Measurements from ENCODE around the gene PRDM11. TPM values are rescaled to one million over a fixed set of nuclear protein-coding genes. Genes with fewer than 3 reads are reported as not detected.
"Not testable (repeated sequence)": the region's sequence is repeated elsewhere in the genome, so short reads cannot be mapped to it uniquely, and the experiment has no call there.

Gene PRDM11
- total RNA-seq, 2 donors from 2014 or later = 4.4 to 7.9 TPM

- DNase-seq (no peak), ATAC-seq (no peak)
- TF ChIP-seq POLR2A (IDR thresholded peaks at IDR 0.05) = no peak
- TF ChIP-seq CTCF (IDR thresholded peaks at IDR 0.05) = no peak
- Histone ChIP-seq H3K9me3 (no peaks in the 10 kb centered on the region), H3K4me3 (no peak overlapping the region), H3K27me3 (no peaks in the 10 kb centered on the region), H3K27ac (no peak overlapping the region), H3K36me3 (replicated peaks in 1 of 2; ENCODE audit: insufficient read depth in 1 of 2, low read depth in 2 of 2) (no peaks in the 10 kb centered on the region), H3K4me1 (no peaks in the 10 kb centered on the region)
- 69 to 71% methylated on average over 12 to 14 of the region's 14 CpGs for WGBS, 2 donors
- intact Hi-C loops (cut with DNase I) = loop anchor here (5.0 kb wide), 2 partner anchors 181 to 184 kb away; no protein-coding TSS in a partner anchor
These were observed 38.1 kb upstream of the PRDM11 start for GRCh38 chr11:45108070-45109064.

GRCh38 chr11:45109400-45109799, 37.0 kb upstream of the PRDM11 start:
- no peak overlapping the region for H3K27ac ChIP-seq
- no peaks in the 10 kb centered on the region for H3K4me1 ChIP-seq
- intact Hi-C loops (cut with DNase I) = loop anchor here (5.0 kb wide), 2 partner anchors 182 to 183 kb away; no protein-coding TSS in a partner anchor
- no peaks in the 10 kb centered on the region for H3K27me3 ChIP-seq
- TF ChIP-seq POLR2A (IDR thresholded peaks at IDR 0.05) = no peak
- TF ChIP-seq CTCF (IDR thresholded peaks at IDR 0.05) = no peak
- ATAC-seq (no peak), DNase-seq (no peak)
- H3K4me3 ChIP-seq = no peak overlapping the region
- no peaks in the 10 kb centered on the region for H3K9me3 ChIP-seq
- WGBS, 2 donors = 45 to 54% methylated on average over 3 of the region's 3 CpGs
- no peaks in the 10 kb centered on the region for H3K36me3 ChIP-seq (replicated peaks in 1 of 2; ENCODE audit: insufficient read depth in 1 of 2, low read depth in 2 of 2)

- Histone ChIP-seq H3K4me3 (no peak overlapping the region), H3K27ac (no peak overlapping the region), H3K4me1 (no peaks in the 10 kb centered on the region), H3K9me3 (no peaks in the 10 kb centered on the region), H3K27me3 (no peaks in the 10 kb centered on the region), H3K36me3 (replicated peaks in 1 of 2; ENCODE audit: insufficient read depth in 1 of 2, low read depth in 2 of 2) (no peaks in the 10 kb centered on the region)
- TF ChIP-seq CTCF (IDR thresholded peaks at IDR 0.05) (peak; percentile 70 to 87 (median 75)), POLR2A (IDR thresholded peaks at IDR 0.05) (no peak)
- intact Hi-C loops (cut with DNase I) = loop anchor here (5.0 kb wide), 1 partner anchor 222 kb away; no protein-coding TSS in a partner anchor
- WGBS, 2 donors = 2 to 4% methylated on average over 9 to 10 of the region's 10 CpGs
- DNase-seq = peak; percentile 36 to 70 (median 59)
- ATAC-seq = peak; percentile 60
These were observed 35.9 kb upstream of the PRDM11 start for GRCh38 chr11:45110562-45110961.

GRCh38 chr11:45113807-45114206, 32.6 kb upstream of the PRDM11 start:
- no peak overlapping the region for H3K27ac ChIP-seq
- ATAC-seq (no peak), DNase-seq (no peak)
- H3K4me3 ChIP-seq = no peak overlapping the region
- intact Hi-C loops (cut with DNase I) = loop anchor here (5.0 kb wide), 1 partner anchor 218 kb away; no protein-coding TSS in a partner anchor
- H3K4me1 ChIP-seq = no peaks in the 10 kb centered on the region
- no peaks in the 10 kb centered on the region for H3K36me3 ChIP-seq (replicated peaks in 1 of 2; ENCODE audit: insufficient read depth in 1 of 2, low read depth in 2 of 2)
- H3K27me3 ChIP-seq = no peaks in the 10 kb centered on the region
- no peak for TF ChIP-seq POLR2A (IDR thresholded peaks at IDR 0.05)
- TF ChIP-seq CTCF (IDR thresholded peaks at IDR 0.05) = no peak
- no peaks in the 10 kb centered on the region for H3K9me3 ChIP-seq

GRCh38 chr11:45127836-45128235, 18.6 kb upstream of the PRDM11 start:
- H3K4me1 ChIP-seq; H3K27me3 ChIP-seq; H3K27ac ChIP-seq; H3K36me3 ChIP-seq (replicated peaks in 1 of 2; ENCODE audit: insufficient read depth in 1 of 2, low read depth in 2 of 2); intact Hi-C loops (cut with DNase I); ATAC-seq; H3K4me3 ChIP-seq; H3K9me3 ChIP-seq; DNase-seq: not testable (repeated sequence)
- WGBS, 2 donors = 68 to 77% methylated on average over 7 to 9 of the region's 9 CpGs

All from body of pancreas (tissue), 4 donors.